ENCODE data around the gene VWA5A.

DNA sequence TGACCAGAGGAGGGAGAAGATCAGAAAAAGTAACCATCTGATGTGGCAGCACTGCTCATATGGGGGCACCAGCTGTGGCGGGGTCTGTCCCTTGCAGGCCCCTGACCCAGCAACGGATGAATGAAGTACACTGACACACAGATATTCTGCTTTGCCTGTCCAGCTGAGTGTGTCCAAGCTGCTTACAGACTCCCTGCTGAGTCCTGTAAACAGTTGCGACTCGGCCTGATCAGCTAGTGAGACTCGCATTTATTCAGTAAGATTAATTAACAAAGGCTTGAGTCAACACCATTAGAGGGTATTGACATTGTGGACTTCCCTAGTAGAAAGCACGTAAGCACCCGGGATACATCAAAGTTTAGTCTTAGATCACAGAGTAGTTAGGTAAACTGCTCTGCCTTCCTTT lies 52.6 kb downstream of the VWA5A start:
- TF ChIP-seq, protein P1, sequence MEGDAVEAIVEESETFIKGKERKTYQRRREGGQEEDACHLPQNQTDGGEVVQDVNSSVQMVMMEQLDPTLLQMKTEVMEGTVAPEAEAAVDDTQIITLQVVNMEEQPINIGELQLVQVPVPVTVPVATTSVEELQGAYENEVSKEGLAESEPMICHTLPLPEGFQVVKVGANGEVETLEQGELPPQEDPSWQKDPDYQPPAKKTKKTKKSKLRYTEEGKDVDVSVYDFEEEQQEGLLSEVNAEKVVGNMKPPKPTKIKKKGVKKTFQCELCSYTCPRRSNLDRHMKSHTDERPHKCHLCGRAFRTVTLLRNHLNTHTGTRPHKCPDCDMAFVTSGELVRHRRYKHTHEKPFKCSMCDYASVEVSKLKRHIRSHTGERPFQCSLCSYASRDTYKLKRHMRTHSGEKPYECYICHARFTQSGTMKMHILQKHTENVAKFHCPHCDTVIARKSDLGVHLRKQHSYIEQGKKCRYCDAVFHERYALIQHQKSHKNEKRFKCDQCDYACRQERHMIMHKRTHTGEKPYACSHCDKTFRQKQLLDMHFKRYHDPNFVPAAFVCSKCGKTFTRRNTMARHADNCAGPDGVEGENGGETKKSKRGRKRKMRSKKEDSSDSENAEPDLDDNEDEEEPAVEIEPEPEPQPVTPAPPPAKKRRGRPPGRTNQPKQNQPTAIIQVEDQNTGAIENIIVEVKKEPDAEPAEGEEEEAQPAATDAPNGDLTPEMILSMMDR (IDR thresholded peaks at IDR 0.05; ENCODE audit: low read length), result no peak
- TF ChIP-seq EZH2 (IDR thresholded peaks at IDR 0.05; ENCODE audit: borderline replicate concordance, low read length), result no peak
